Vagina (tissue), 2 donors: Measurements from ENCODE around the gene TMEM30A.

ENCODE experiments used
- POLR2A ChIP-seq, 2 donors: fragments of 450-650 bp; IDR thresholded peaks; one replicate each; pipeline ENCODE4 v1.6.1; 2017; ENCODE audit warnings: antibody characterized with exemption in 2 of 2, mild to moderate bottlenecking in 2 of 2, moderate library complexity in 2 of 2
- POLR2AphosphoS5 ChIP-seq, 2 donors: sonication (generic); formaldehyde crosslinking; IDR thresholded peaks; one replicate each; pipeline ENCODE4 v1.9.0; 2017; ENCODE audit warnings: antibody characterized with exemption in 2 of 2, mild to moderate bottlenecking in 2 of 2, low read depth in 1 of 2; ENCODE audit not compliant: insufficient read depth in 1 of 2
- TF ChIP-seq, protein P1 (sequence below), 3 experiments: fragments of 450-650 bp in 2 of 3; fragments of 200-600 bp in 1 of 3; sonication (generic) in 1 of 3; IDR thresholded peaks; one replicate each; pipeline ENCODE4 v1.5.1; 2017 to 2019; ENCODE audit warnings: antibody characterized with exemption in 3 of 3, mild to moderate bottlenecking in 2 of 3, moderate library complexity in 2 of 3

DNA sequence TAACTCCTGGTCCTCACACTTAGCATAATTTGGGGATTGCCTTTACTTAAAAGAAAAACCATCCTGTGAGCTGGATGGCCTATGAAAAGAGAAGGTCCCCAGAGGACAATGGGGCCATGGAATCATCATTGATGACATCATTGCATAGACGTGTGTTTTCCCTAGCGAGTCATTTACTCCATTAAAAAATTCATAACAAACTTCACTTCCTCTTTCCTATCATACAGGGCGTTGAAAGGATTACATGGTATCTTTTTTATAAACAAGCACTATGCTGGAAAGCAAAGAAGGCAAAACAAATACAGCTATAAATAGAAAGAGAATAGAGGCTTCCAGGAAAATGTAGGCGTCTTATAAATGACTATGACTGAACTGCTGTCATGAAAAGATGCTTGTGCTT lies 67.4 kb downstream of the TMEM30A start:
- TF ChIP-seq, protein P1, sequence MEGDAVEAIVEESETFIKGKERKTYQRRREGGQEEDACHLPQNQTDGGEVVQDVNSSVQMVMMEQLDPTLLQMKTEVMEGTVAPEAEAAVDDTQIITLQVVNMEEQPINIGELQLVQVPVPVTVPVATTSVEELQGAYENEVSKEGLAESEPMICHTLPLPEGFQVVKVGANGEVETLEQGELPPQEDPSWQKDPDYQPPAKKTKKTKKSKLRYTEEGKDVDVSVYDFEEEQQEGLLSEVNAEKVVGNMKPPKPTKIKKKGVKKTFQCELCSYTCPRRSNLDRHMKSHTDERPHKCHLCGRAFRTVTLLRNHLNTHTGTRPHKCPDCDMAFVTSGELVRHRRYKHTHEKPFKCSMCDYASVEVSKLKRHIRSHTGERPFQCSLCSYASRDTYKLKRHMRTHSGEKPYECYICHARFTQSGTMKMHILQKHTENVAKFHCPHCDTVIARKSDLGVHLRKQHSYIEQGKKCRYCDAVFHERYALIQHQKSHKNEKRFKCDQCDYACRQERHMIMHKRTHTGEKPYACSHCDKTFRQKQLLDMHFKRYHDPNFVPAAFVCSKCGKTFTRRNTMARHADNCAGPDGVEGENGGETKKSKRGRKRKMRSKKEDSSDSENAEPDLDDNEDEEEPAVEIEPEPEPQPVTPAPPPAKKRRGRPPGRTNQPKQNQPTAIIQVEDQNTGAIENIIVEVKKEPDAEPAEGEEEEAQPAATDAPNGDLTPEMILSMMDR (IDR thresholded peaks at IDR 0.05), result no peak
- TF ChIP-seq POLR2AphosphoS5 (IDR thresholded peaks at IDR 0.05; ENCODE audit: insufficient read depth in 1 of 2, low read depth in 1 of 2) (no peak), POLR2A (IDR thresholded peaks at IDR 0.05) (no peak)
